ENCODE measurements around the gene KCNB1.

KCNB1 gene

GRCh38 chr20:49482621-49483017 lies at the start of gene KCNB1:
Gene KCNB1 (minus strand): TSS chr20:49482668. CDS start chr20:49482480, 188 bp downstream.
- DNase-seq (ENCODE audit: low read depth in 2 of 2) = peak; percentile 19 to 20

GRCh38 chr20:49529470-49529869 lies 47.0 kb upstream of the KCNB1 start:
- no peak for DNase-seq (ENCODE audit: low read depth in 2 of 2)

DNA sequence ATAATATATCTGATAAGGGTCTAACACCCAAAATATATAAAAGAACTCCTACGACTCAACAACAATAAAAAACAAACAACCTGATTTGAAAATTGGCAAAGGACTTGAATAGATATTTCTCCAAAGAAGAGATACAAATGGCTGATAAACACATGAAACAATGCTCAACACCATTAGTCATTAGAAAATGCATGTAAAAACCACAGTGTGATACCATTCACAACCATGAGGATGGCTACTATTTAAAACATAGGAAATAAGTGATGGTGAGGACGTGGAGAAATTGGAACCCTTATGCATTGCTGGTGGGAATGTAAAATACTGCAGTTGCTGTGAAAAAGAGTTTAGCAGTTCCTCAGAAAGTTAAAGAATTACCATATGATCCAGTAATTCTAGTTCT lies 44.1 kb upstream of the KCNB1 start:
- no peak for DNase-seq (ENCODE audit: low read depth in 2 of 2)

DNA sequence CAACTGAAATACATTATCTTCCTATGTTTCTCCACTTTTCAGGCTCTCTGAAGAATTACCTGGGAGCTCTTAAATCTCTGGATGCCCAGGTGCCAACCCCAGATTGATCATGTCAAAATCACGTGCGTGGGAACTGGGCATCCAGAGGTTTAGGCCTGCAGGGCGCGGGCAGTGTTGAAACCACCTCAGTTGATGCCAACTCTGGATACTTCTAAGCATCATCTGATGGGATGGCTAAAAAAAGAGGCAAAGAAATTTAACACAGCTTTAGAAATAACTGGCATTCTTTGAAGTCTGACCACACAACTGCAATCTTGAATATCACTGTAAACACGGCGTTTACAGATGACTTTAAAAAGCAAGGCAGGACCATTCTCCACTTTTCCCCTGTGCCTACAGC lies 43.6 kb upstream of the KCNB1 start:
- DNase-seq (ENCODE audit: low read depth in 2 of 2) = no peak

DNA sequence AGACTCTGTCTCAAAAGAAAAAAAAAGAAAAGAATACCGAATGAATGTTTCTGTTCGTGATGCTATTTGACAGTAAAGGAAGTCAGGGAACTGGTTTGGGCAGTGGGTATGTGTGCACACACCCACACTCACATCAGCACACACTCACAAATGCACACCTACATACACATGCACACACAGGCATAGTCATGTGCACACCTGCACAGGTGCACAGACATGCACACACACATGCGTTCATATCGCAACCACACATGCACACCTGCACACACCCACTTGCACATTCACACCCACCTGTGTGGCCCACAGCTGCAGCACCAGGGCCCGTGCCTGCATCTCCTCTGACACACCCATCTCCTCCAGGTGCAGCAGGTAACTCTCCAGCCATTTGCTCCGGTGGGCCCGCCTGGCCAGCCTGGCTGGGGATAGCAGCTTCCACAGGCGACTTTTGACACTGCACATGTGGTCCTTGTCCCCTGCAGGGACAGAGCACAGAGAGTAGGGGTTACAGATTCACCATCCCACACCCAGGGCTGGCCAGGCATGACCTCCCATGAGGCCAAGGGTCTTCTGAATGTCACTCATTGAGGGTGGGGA lies 41.4 kb upstream of the KCNB1 start:
- DNase-seq (ENCODE audit: low read depth in 2 of 2) = no peak

DNA sequence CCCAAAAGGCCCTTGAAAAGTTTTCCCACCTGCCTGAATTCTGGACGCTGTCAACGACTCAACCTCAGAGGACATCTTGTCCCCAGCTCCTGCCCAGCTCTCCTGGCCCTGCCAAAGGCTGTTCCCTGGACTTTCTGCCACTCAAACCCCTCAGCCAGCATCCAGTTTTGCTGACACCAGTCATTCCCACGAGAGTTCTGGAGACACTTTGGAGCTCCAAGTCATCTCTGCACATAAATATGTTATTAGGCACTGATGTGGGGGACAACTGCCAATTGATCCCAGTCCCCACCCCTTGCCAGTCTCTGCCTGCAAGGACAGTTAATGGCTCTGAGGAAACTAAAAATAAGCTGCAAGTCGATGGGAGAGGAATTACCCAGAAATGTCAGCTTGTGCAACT lies 38.9 kb upstream of the KCNB1 start:
- DNase-seq (ENCODE audit: low read depth in 2 of 2) = no peak

- DNase-seq (ENCODE audit: low read depth in 2 of 2) = no peak
Measured at GRCh38 chr20:49519777-49520359, 37.4 kb upstream of the KCNB1 start.

- no peak for DNase-seq (ENCODE audit: low read depth in 2 of 2)
Measured at GRCh38 chr20:49519212-49519712, 36.8 kb upstream of the KCNB1 start.

DNA sequence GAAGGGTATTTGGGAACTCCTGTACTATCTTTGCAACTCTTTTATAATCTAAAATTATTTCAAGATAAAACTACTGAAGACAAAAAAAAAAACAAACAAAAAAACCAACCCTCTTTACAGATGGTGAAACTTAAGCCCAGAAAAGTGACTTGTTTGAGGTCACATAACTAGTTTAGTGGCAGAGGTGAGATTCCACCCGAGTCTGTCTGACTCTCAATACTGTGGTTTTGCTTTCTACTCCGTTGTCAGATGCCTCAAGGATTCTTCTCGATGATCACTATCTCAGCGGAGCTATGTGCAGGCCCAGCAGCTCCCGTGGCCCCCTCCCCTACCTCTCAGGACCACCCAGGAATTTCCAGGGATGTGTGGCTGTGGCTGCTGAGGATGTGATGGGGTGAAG lies 36.1 kb upstream of the KCNB1 start:
- no peak for DNase-seq (ENCODE audit: low read depth in 2 of 2)

- no peak for DNase-seq (ENCODE audit: low read depth in 2 of 2)
Measured at GRCh38 chr20:49517805-49518100, 35.3 kb upstream of the KCNB1 start.

DNA sequence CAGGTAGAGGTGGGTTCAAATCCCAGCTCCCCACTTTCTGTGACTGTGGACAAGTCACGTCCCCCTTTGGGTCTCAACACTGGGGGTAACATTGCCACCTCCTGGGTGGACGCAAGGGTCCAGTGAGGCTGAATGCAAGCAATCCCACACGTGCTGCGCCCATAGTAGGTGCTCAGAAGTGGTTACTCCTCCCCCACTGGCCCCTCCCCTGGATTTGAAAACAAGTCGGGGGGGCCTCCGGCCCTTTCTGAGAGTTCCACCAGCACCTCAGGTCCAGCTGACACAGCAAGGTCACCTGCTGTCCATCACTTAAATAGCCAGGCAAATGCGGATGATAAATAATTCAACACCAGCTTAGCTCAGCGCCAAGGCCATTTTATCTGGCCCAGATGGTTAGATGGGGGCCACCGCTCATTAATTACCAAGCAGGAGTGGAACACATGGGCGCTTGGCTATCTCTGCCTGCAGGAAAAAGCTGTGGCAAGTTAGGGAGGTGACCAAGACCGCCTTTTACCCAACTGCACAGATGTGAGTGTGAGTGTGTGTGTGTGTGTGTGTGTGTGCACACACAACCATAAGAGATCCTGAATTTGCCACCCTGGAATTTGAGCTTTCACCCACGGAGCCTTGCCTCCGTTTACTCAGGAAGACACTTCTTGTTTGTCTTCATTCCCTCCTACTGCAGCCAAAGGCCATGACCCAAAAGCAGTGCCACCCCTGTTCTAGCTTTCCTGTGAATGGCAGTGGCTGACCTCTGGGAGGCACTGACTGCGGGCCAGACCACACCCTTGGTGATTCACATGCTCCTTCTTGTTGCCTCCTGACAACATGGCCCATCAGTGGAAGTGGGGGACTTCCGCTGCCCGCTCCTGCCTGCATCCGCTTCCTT lies 34.7 kb upstream of the KCNB1 start:
- DNase-seq (ENCODE audit: low read depth in 2 of 2) = no peak

GRCh38 chr20:49515586-49515985 lies 33.1 kb upstream of the KCNB1 start:
- no peak for DNase-seq (ENCODE audit: low read depth in 2 of 2)

DNA sequence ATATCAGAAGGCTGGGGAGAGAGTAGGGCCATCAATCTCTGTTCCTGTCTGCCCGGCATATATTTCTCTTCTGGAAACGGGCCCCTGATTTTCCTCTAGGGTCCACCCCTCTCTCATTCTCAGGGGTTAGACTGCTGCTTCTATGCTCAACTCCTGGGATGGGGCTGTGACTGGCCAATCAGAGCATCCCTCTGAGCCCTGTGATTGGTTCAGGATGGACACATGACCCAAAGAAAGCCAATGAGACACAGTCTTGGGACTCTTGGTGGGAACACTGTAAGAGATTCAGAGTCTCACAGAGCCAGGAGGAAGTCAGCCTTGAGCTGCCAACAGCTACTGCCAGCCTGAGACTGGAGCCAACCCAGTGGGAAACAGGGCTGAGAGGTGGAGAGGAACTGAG lies 31.0 kb upstream of the KCNB1 start:
- DNase-seq (ENCODE audit: low read depth in 2 of 2) = no peak

GRCh38 chr20:49513009-49513408 lies 30.5 kb upstream of the KCNB1 start:
- DNase-seq (ENCODE audit: low read depth in 2 of 2) = no peak

GRCh38 chr20:49511788-49512525 lies 29.5 kb upstream of the KCNB1 start:
- no peak for DNase-seq (ENCODE audit: low read depth in 2 of 2)

GRCh38 chr20:49510562-49511122 lies 28.2 kb upstream of the KCNB1 start:
- no peak for DNase-seq (ENCODE audit: low read depth in 2 of 2)

DNA sequence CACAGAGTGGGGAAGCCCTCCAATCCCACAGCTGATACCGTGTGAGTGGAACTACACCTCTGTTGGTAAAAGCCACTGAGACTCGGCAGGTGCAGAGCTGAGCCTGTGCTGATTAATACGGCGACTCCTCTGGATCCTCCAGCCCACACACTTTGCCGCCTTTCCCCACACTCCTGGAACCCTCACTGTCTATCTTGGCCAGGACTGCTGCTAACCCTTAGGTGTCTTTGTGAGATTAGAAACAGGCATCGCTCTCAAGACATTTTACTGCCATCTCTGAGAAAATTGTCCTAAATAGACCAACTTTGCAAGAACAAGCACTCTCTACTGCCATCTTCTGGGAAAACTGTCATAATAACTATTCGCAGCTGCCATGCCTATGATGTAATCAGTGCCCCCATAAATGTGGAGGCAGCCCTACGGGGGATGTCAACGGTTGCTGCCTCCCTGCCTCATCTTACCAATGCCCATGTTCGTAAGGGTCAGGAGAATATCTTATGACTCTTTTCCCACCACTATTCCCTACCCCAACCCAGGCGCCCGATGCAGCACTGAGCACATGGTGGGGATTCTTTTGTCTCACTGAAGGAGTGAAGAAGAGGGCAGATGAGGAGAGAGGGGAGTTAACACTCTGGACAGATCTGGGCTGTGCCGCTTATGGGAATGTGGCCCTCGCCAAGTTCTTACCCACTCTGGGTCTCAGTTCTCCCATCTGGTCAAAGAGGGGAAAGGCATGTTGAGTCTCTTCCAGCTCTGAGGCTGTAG lies 26.1 kb upstream of the KCNB1 start:
- DNase-seq (ENCODE audit: low read depth in 2 of 2) = no peak

DNA sequence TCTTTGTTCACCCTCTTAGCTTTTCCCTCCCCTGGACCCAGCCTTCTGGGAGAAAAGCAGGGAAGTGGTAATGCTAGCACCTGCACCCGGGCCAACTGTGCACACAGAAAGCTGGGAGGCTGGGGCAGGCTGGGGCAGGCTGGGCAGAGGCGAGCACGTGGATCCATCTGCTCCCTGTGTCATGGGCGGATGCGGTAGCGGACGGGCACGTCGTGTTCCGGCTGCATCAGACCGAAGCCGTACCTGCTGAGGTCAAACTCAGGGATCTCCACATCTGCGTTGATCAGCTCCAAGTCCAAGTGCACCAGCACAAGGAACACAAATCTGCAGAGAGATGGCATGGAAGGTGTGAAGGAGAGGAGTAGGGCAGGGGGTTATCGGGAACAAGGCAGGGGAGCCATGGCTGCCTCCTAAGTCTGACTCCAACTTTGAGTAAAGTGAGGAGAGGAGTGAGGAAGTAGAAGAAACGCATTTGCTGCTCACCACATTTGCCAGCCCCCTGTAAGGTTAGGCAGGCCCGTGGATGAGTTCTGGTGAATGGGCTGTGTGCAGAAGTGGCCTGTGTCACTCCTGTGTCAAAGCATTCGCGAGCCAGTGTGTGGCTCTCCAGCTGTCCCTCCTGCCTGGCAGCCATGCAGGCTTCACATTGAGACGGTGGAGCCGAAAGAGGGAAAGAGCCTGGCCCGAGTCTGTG lies 25.4 kb upstream of the KCNB1 start:
- DNase-seq (ENCODE audit: low read depth in 2 of 2) = no peak

DNA sequence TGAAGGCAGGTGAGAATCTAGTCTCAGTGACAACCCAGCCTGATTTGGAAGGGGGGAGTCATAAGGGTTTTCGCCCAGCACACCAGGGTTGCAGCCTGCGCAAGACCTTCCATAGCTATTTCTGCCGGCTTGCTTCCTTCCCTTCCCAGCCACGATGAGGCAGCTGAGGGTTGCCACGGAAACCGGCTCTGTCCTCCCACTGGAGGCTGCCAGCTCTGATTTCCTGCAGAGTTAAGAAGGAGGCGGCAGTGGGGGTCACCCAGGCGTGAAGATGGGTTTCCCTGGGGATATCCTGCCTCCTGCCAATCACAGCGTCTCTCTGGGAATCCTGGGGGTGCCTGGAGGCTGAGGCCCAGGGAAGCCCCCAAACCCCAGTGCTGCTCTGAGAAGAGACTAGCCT lies 23.1 kb upstream of the KCNB1 start:
- DNase-seq (ENCODE audit: low read depth in 2 of 2) = no peak

GRCh38 chr20:49503176-49503575 lies 20.7 kb upstream of the KCNB1 start:
- no peak for DNase-seq (ENCODE audit: low read depth in 2 of 2)

DNA sequence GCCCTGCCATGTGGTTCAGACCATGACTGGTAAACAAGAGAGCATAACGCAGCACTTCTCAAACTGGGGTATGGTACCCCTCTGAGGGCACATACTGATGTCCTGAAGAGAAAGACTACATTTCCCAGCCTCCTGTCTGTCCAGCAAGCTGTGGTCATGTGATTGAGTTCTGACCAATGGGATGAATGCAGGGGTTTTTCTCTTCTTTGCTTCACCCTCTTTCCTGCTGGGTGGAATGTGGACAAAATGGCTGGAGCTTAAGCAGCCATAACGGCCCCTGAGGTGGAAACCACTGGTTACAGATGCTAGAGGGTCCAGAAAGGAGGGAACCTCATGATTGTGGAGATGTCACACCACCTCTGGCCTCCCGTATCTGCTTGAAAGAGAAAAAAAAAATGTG lies 19.4 kb upstream of the KCNB1 start:
- no peak for DNase-seq (ENCODE audit: low read depth in 2 of 2)
